GM19099 (cell line): ENCODE measurements around the gene ACOXL.

Source experiments
- POLR2A ChIP-seq: IDR thresholded peaks from 3 replicates; pipeline ENCODE4 v1.6.1; 2011; ENCODE audit warnings: low read depth; ENCODE audit not compliant: insufficient read length; ENCODE audit errors: extremely low read depth

Gene ACOXL

DNA sequence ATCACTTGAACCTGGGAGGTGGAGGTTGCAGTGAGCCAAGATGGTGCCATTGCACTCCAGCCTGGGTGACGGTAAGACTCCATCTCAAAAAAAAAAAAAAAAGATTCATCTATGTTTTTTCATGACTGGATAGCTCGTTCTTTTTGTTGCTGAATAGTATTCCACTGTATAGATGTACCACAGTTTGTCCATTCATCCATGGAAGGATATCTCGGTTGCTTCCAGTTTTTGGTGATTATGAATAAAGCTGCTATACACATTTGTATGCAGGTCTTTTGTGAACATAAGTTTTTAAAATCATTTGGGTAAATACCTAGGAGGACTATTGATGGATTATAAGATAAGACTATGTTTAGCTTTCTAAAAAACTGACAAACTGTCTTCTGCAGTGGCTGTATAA is 90.8 kb downstream of the ACOXL start:
- no peak for TF ChIP-seq POLR2A

DNA sequence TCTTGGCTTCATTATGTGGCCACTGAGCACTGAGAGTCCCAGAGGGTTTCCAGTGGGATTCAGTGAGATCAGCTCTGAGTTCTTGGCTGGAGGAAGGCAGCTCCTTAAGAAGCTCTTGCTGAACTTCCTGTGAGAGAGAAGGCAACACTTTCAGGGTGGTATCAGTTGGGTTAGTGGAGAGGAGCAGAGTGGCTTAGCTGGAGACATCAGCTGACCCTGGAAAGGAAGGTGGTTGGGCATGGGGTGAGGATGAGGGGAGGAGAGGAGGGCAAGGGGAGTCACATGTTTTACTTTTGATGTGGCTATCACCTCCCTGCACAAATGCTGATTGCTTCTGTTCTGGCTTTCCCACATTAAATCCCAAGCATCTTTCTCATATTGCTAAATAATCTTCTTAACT is 95.1 kb downstream of the ACOXL start:
- no peak for TF ChIP-seq POLR2A

- TF ChIP-seq POLR2A: no peak
Measured at GRCh38 chr2:110828330-110828729, 96.0 kb downstream of the ACOXL start.

GRCh38 chr2:110829413-110830146 is 97.2 kb downstream of the ACOXL start:
- no peak for TF ChIP-seq POLR2A

- TF ChIP-seq POLR2A: no peak
Measured at GRCh38 chr2:110832740-110833139, 100.4 kb downstream of the ACOXL start.

DNA sequence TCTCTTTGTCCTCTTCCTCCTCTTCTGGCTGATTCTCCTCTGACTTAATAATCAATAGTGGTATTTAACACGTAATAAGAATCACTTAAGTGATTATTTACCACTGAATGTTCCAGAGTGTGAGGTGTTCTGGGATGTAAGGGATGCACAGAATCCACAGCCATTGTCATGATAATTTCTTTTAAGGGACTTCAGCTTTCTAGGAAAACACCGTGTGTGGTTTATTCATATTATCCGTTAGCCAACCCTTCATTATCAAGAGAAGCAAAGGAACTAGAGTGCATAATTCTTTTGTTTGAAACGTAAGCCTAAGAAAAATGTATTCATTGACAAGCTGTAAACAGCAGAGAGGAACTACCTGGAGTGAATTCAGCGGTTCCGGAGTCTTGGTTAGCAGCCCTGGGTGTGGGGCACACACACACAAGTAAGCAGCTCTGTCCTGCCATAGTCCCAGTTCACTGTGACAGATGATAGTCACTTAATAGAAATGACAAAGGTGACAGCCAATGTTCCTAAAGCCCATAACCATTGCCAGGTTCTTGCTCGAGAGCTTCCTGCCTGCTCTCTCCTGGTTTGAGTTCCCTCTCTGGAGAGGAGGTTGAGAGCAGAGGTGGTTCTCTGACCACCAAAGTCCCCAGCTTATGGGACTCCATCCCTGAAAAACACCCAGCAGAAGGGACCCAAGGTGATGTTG is 101.9 kb downstream of the ACOXL start:
- no peak for TF ChIP-seq POLR2A

DNA sequence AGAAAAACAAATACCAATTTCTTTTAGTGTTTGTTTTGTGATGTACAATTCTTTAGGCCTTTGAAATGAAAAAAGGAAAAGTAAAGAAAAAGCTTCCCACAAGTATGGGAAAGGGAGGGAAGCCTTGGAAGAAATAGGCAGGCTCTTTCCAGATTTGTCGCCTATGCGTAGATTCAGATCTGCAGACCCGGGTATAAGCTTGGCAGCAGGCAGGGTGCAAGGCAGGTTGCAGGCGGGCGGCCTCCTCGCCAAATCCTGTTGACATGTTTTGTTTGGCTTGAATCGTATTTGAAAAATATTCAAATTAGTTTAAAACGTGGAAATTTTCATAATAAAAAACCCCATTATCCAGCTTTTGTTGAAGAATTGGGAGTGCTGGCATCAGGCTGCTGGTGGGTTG is 104.3 kb downstream of the ACOXL start:
- TF ChIP-seq POLR2A: no peak

- no peak for TF ChIP-seq POLR2A
Measured at GRCh38 chr2:110837446-110838409, 105.4 kb downstream of the ACOXL start.

DNA sequence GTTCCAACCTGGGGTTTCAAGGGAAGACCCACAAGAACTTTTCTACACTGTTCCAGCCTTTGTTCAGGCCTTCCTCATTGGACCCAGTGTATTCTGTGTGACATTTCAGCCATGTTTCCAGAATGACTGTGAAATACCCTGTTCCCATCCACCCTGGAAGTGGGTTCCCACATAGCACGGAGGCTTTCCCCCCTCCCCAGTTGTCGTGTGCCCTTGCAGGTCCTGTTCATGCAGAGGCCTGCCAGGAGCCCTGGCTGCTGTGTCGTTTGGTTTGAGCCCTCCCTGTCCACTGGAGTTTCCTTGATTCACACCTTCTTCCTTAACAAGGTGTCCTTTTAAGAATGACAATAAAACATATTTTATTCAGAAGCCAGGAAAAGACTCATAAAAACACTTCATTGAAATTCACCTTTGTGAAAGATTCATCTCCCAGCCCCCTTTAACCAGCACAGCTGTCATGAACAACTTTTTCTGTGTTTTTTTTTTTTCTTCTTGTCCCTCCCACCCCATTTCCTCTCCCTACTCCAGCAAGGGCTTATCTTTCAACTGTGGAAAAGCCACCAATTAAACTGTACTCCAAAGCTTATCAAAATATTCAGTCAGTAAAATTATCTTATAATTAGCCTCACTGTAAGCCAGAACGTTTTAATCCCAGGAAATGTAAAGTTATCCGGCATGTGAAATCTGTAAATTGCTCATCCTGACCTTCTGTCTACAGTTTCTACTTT is 106.4 kb downstream of the ACOXL start:
- no peak for TF ChIP-seq POLR2A

GRCh38 chr2:110840508-110840907 is 108.1 kb downstream of the ACOXL start:
- TF ChIP-seq POLR2A: no peak

GRCh38 chr2:110842048-110842447 is 109.7 kb downstream of the ACOXL start:
- no peak for TF ChIP-seq POLR2A

DNA sequence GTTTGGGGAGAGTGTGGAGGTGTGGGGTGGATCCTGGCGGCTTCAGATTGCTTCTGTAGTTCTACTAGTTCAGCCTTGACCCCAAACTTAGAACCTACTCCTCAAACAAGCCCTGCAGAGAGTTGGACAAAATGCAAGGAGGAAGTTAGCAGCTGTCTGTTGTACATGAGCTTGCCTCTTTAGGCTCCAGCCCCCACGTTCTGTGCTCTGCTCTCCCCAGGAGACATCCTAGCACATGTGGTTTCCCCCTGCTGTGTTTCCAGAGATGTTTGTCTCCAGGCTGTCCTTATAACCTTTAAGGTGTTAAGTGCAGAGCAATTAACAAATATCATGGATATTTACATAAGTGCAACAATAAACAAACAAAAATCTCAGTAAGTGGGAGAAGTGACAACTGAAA is 111.1 kb downstream of the ACOXL start:
- TF ChIP-seq POLR2A: no peak

DNA sequence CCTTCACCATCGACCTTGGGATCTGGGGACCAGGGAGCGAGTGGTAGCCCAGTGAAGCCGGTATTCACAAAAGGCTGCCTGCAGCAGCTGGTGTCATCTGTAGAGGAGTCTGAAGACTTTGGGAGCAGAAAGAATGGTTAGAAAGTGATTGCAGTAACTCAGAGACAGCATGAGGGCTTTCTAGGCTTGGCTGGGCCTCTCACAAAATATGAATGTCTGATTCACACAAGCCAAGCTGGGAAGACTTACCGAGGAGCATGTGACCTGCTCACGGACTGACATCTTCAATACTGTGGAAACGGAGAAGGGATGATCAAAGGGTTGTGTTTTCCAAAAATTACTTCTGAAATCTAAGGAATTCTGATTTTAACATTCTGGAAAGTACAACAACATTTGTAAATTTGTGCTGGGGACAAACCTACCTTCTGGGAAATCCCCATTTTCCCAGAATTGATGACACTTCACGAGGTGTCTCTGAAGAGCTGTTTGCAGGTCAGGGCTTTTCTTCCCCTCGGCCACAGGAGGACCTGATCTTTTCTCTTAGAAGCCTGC is 111.7 kb downstream of the ACOXL start:
- no peak for TF ChIP-seq POLR2A

DNA sequence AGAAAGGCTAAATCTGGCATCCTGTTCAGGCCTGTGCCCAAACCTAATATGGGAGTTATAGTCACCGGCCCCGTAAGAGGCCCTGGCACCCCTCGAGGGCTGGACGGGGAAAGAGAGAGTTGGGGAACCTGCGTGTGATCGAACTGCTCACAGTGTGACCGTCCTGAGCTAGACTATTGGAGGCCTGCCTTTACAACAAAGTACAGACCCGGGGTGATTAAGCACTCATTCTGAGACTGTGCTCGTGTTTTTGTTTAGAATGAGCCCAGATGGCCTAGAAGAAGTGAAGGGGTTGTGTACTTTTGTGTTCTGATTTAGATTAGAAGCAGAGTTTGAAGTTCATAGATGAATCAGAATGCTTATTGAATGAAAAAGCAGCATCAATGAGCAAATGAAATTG is 115.3 kb downstream of the ACOXL start:
- TF ChIP-seq POLR2A: no peak

DNA sequence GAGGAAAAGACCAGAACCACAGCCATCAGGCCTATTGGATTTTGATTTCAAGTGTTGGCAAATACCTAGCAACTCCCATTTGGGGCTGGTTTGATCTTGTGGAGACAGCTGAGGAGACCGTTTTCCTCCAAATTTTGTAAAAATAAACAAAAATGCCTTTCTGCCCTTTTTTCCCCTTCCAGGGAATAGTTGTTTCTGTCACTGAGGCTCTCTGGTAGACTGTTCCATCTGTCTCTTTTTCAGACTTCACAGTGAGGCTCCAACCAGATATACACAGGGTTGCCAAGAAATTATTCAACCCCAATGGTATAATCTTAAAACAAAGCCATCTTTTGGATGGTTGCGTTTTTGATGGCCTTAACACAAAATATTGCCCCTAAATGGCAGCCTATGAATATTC is 115.7 kb downstream of the ACOXL start:
- no peak for TF ChIP-seq POLR2A

- TF ChIP-seq POLR2A: no peak
Measured at GRCh38 chr2:110848519-110849030, 116.2 kb downstream of the ACOXL start.
